ENCODE data around the gene TCHP. TPM values are rescaled to one million over a fixed set of nuclear protein-coding genes. Genes with fewer than 3 reads are reported as not detected.

The TCHP gene
- total and polyA plus RNA-seq, 2 of the 13 experiments (the other 11 are each of a cell fraction or from before 2014, with no cell fraction given): 6.7 to 12.2 TPM

GRCh38 chr12:109880043-109880931 lies 19.8 kb upstream of the TCHP start, which contains the start of gene GLTP (continued):
- TF ChIP-seq ARID4A (CRISPR knock-in tag; IDR thresholded peaks at IDR 0.05; ENCODE audit: borderline replicate concordance) (peak; percentile 29; the same call in 1 of the 2 replicates), POLR2G (IDR thresholded peaks at IDR 0.05; ENCODE audit: low read depth, low read length) (no peak; the same call in 1 of the 2 replicates), SOX13 (IDR thresholded peaks at IDR 0.05) (no peak), SOX13 (CRISPR knock-in tag; conservative IDR thresholded peaks at IDR 0.05 in 1 of 2, IDR thresholded peaks at IDR 0.05 in 1 of 2) (no peak), ZNF709 (CRISPR knock-in tag; IDR thresholded peaks at IDR 0.05) (no peak), ZNF687 (CRISPR knock-in tag; IDR thresholded peaks at IDR 0.05) (peak; percentile 61), GABPA (IDR thresholded peaks at IDR 0.05; ENCODE audit: low read depth, low read length) (peak; percentile 63), GABPA (CRISPR knock-in tag; IDR thresholded peaks at IDR 0.05; ENCODE audit: low read depth) (no peak), NRL (CRISPR knock-in tag; IDR thresholded peaks at IDR 0.05; ENCODE audit: borderline replicate concordance) (no peak), ZNF543 (CRISPR knock-in tag; IDR thresholded peaks at IDR 0.05) (0 out of 2 replicates have a peak, but pooled peaks have one; percentile 47), RAD21 (CRISPR knock-in tag; IDR thresholded peaks at IDR 0.05) (peak; percentile 100), HOXA3 (CRISPR knock-in tag; IDR thresholded peaks at IDR 0.05) (peak; percentile 81), IRX3 (CRISPR knock-in tag; IDR thresholded peaks at IDR 0.05; ENCODE audit: borderline replicate concordance, low read depth) (no peak), ZNF564 (CRISPR knock-in tag; IDR thresholded peaks at IDR 0.05) (no peak), KDM5B (CRISPR knock-in tag; IDR thresholded peaks at IDR 0.05; ENCODE audit: borderline replicate concordance) (no peak; the same call in 1 of the 2 replicates), ZNF576 (CRISPR knock-in tag; IDR thresholded peaks at IDR 0.05) (no peak), ATAD3A (CRISPR knock-in tag; IDR thresholded peaks at IDR 0.05) (no peak), ATM (IDR thresholded peaks at IDR 0.05; ENCODE audit: borderline replicate concordance) (no peak), REXO4 (CRISPR knock-in tag; IDR thresholded peaks at IDR 0.05; ENCODE audit: borderline replicate concordance) (no peak), ZNF768 (CRISPR knock-in tag; IDR thresholded peaks at IDR 0.05) (no peak), SP4 (CRISPR knock-in tag; IDR thresholded peaks at IDR 0.05) (peak; percentile 91), ZFP82 (CRISPR knock-in tag; IDR thresholded peaks at IDR 0.05; ENCODE audit: borderline replicate concordance) (no peak)

All from HepG2 (cell line).